ENCODE measurements around the gene ZBTB37. TPM values are rescaled to one million over a fixed set of nuclear protein-coding genes. Genes with fewer than 3 reads are reported as not detected.
"Not testable (repeated sequence)": the region's sequence is repeated elsewhere in the genome, so short reads cannot be mapped to it uniquely, and the experiment has no call there.

The ZBTB37 gene
- total RNA-seq, 1 experiment from 2014 or later = 12.0 TPM

DNA sequence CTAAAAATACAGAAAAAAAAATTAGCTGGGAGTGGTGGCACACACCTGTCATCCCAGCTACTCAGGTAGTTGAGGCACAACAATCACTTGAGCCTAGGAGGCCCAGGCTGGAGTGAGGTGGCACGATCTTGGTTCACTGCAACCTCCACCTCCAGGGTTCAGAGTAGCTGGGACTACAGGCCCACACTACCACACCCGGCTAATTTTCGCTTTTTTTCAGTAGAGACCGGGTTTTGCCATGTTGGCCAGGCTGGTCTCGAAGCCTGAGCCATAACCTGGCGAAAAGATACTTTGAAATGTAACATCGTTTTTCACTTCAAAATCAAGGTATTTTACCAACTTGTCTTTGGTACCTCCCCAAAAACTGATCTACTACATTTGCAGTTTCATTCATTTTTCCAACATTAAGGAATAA is 6.4 kb upstream of the ZBTB37 start:
- H3K27ac Mint-ChIP-seq = peak overlapping the region in 1 of 3 experiments; percentile 88; a peak in 3 of 7 replicates
- no peak overlapping the region for H4K5ac ChIP-seq (ENCODE audit: insufficient read length, low read depth, low read length)

DNA sequence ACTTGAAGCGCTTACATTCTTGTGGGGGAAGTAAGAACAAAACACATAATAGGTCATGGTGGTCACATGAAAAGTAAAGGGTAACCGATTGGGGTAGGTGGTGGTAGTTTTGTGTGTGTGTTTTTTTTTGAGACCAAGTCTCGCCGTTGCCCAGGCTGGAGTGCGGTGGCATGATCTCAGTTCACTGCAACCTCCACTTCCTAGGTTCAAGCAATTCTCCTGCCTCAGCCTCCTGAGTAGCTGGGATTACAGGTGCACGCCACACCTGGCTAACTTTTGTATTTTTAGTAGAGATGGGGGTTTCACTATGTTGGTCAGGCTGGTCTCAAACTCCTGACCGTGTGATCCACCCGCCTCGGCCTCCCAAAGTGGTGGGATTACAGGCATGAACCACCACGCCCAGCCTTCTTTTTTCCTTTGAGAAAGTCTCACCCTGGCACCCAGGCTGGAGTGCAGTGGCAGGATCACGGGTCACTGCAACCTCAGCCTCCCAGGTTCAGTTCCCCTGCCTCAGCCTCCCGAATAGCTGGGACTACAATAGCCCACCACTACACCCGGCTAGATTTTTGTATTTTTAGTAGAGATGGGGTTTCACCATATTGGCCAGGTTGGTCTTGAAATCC is 5.9 kb upstream of the ZBTB37 start:
- H2BK15ac ChIP-seq (ENCODE audit: low read depth, low read length); H3K23ac ChIP-seq (ENCODE audit: insufficient read length, low read depth, low read length); H3K27ac ChIP-seq (ENCODE audit: insufficient read length, low read depth, low read length); H3K4me3 Mint-ChIP-seq; H4K20me1 ChIP-seq (ENCODE audit: control insufficient read depth, insufficient read depth, insufficient read length); H4K5ac ChIP-seq (ENCODE audit: insufficient read length, low read depth, low read length); H2AK5ac ChIP-seq (ENCODE audit: insufficient read length, low read length); H3K23me2 ChIP-seq (ENCODE audit: insufficient read length, low read depth, low read length, poor library complexity, severe bottlenecking); H2BK20ac ChIP-seq (ENCODE audit: low read depth, low read length, poor library complexity, severe bottlenecking); H2AFZ ChIP-seq (ENCODE audit: low read length); H3K9me3 Mint-ChIP-seq; H3K56ac ChIP-seq (ENCODE audit: insufficient read length, low read depth, low read length); H4K8ac ChIP-seq (replicated peaks; ENCODE audit: insufficient read length, low read depth, low read length); H2BK120ac ChIP-seq (ENCODE audit: low read depth, low read length, poor library complexity, severe bottlenecking); H4K91ac ChIP-seq (ENCODE audit: insufficient read length, low read depth, low read length); H2BK12ac ChIP-seq (ENCODE audit: insufficient read length, low read depth, low read length); H3T11ph ChIP-seq (ENCODE audit: low read length); H3K27me3 Mint-ChIP-seq (ENCODE audit: low read depth); H3K14ac ChIP-seq (ENCODE audit: insufficient read depth, low read length); H3K9ac ChIP-seq (ENCODE audit: extremely low read depth, insufficient read length, low read length); H3K18ac ChIP-seq (ENCODE audit: insufficient read length, low read depth, low read length); H3K4ac ChIP-seq (ENCODE audit: low read depth, low read length); H3K79me1 ChIP-seq (ENCODE audit: insufficient read depth, low read depth, low read length, poor library complexity, severe bottlenecking); H3K9me3 ChIP-seq (ENCODE audit: control insufficient read depth, low read depth, low read length); H3K4me1 ChIP-seq (ENCODE audit: insufficient read depth, low read length); H3K27me3 ChIP-seq (ENCODE audit: insufficient read depth, low read length); H2BK5ac ChIP-seq (ENCODE audit: insufficient read length, low read length); H3K4me2 ChIP-seq (ENCODE audit: insufficient read depth, insufficient read length, low read length): not testable (repeated sequence)
- peak; percentile 70 for DNase-seq
- peaks cover 12% of the 10 kb centered on the region; the same call in 1 of the 2 replicates for H3K79me2 ChIP-seq (ENCODE audit: insufficient read depth, low read length)
- Mint-ChIP-seq H3K4me1 (peaks cover 16 to 34% of the 10 kb centered on the region in 2 experiments), H3K36me3 (ENCODE audit: insufficient read depth in 1 of 3, low read depth in 3 of 3) (peaks cover 39 to 88% (median 60%) of the 10 kb centered on the region in 3 experiments), H3K27ac (peak overlapping the region in 2 of 3 experiments; percentile 27 to 97; a peak in 4 of 7 replicates)
- WGBS (ENCODE audit: extremely low coverage, insufficient read length, low lambda C conversion rate) = no CpG with 5 or more reads among the region's 13 CpGs

More for the DNA sequence above, 6.4 kb upstream of the ZBTB37 start:
- H3K4me3 Mint-ChIP-seq = no peak overlapping the region; a peak in 1 of 5 replicates
- H2AK5ac ChIP-seq (ENCODE audit: insufficient read length, low read length) = no peak overlapping the region
- TF ChIP-seq, protein P1, sequence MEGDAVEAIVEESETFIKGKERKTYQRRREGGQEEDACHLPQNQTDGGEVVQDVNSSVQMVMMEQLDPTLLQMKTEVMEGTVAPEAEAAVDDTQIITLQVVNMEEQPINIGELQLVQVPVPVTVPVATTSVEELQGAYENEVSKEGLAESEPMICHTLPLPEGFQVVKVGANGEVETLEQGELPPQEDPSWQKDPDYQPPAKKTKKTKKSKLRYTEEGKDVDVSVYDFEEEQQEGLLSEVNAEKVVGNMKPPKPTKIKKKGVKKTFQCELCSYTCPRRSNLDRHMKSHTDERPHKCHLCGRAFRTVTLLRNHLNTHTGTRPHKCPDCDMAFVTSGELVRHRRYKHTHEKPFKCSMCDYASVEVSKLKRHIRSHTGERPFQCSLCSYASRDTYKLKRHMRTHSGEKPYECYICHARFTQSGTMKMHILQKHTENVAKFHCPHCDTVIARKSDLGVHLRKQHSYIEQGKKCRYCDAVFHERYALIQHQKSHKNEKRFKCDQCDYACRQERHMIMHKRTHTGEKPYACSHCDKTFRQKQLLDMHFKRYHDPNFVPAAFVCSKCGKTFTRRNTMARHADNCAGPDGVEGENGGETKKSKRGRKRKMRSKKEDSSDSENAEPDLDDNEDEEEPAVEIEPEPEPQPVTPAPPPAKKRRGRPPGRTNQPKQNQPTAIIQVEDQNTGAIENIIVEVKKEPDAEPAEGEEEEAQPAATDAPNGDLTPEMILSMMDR (conservative IDR thresholded peaks at IDR 0.05) = no peak
- no peak overlapping the region for H2AFZ ChIP-seq (ENCODE audit: low read length)
- H3K9me3 Mint-ChIP-seq = peaks cover 0 to 3% of the 10 kb centered on the region in 2 experiments; a peak in 1 of 5 replicates
- H4K8ac ChIP-seq (replicated peaks; ENCODE audit: insufficient read length, low read depth, low read length) = no peak overlapping the region
- H3K56ac ChIP-seq (ENCODE audit: insufficient read length, low read depth, low read length) = no peak overlapping the region
- no peaks in the 10 kb centered on the region for H3K27me3 ChIP-seq (ENCODE audit: insufficient read depth, low read length)
- peaks cover 16 to 32% of the 10 kb centered on the region in 2 experiments for H3K4me1 Mint-ChIP-seq
- DNase-seq = peak; percentile 57
- no peak overlapping the region for H3K4me2 ChIP-seq (ENCODE audit: insufficient read depth, insufficient read length, low read length)
- no peaks in the 10 kb centered on the region for H3K79me1 ChIP-seq (ENCODE audit: insufficient read depth, low read depth, low read length, poor library complexity, severe bottlenecking)
- peaks cover 3% of the 10 kb centered on the region for H3K23me2 ChIP-seq (ENCODE audit: insufficient read length, low read depth, low read length, poor library complexity, severe bottlenecking)
- H3K79me2 ChIP-seq (ENCODE audit: insufficient read depth, low read length) = peaks cover 7% of the 10 kb centered on the region; the same call in 1 of the 2 replicates
- WGBS (ENCODE audit: extremely low coverage, insufficient read length, low lambda C conversion rate) = no CpG with 5 or more reads among the region's 7 CpGs
- H3K4me1 ChIP-seq (ENCODE audit: insufficient read depth, low read length) = no peaks in the 10 kb centered on the region
- no peak overlapping the region for H3K9ac ChIP-seq (ENCODE audit: extremely low read depth, insufficient read length, low read length)
- no peak overlapping the region for H3K23ac ChIP-seq (ENCODE audit: insufficient read length, low read depth, low read length)
- no peak overlapping the region for H3T11ph ChIP-seq (ENCODE audit: low read length)
- H3K27me3 Mint-ChIP-seq (ENCODE audit: low read depth) = no peaks in the 10 kb centered on the region; the same call in 1 of the 2 replicates
- H3K18ac ChIP-seq (ENCODE audit: insufficient read length, low read depth, low read length) = no peak overlapping the region
- H2BK15ac ChIP-seq (ENCODE audit: low read depth, low read length) = no peak overlapping the region
- H3K4ac ChIP-seq (ENCODE audit: low read depth, low read length) = no peak overlapping the region
- no peak overlapping the region for H2BK12ac ChIP-seq (ENCODE audit: insufficient read length, low read depth, low read length)
- H2BK5ac ChIP-seq (ENCODE audit: insufficient read length, low read length) = no peak overlapping the region
- no peak overlapping the region for H4K91ac ChIP-seq (ENCODE audit: insufficient read length, low read depth, low read length)
- H3K9me3 ChIP-seq (ENCODE audit: control insufficient read depth, low read depth, low read length) = no peaks in the 10 kb centered on the region
- peaks cover 34 to 83% (median 55%) of the 10 kb centered on the region in 3 experiments for H3K36me3 Mint-ChIP-seq (ENCODE audit: insufficient read depth in 1 of 3, low read depth in 3 of 3)
- H2BK120ac ChIP-seq (ENCODE audit: low read depth, low read length, poor library complexity, severe bottlenecking) = no peak overlapping the region
- H3K14ac ChIP-seq (ENCODE audit: insufficient read depth, low read length) = no peak overlapping the region
- no peaks in the 10 kb centered on the region for H4K20me1 ChIP-seq (ENCODE audit: control insufficient read depth, insufficient read depth, insufficient read length)
- no peak overlapping the region for H2BK20ac ChIP-seq (ENCODE audit: low read depth, low read length, poor library complexity, severe bottlenecking)
- no peak overlapping the region for H3K27ac ChIP-seq (ENCODE audit: insufficient read length, low read depth, low read length)
